Mucosa of descending colon (tissue), 3 donors: Measurements from ENCODE around the gene HIVEP2. TPM values are rescaled to one million over a fixed set of nuclear protein-coding genes. Genes with fewer than 3 reads are reported as not detected.
A peak's percentile ranks its signal among the peaks of the same experiment; 100 is the strongest.

Source experiments
- ATAC-seq: fragments of 200-7000 bp; cut with Tn5 transposase; one replicate; pipeline ENCODE4 v1.9.1; 2020; ENCODE audit warnings: mild to moderate bottlenecking, moderate library complexity
- DNase-seq, 3 donors: peaks; one replicate each; pipeline ENCODE4 v3.0.0-alpha.2; 2020
- H3K36me3 ChIP-seq: fragments of 200-600 bp; one replicate; pipeline ENCODE4 v1.8.0; 2021; ENCODE audit warnings: low read depth, mild to moderate bottlenecking
- H3K4me1 ChIP-seq: fragments of 200-600 bp; one replicate; pipeline ENCODE4 v1.8.0; 2021; ENCODE audit warnings: low read depth, mild to moderate bottlenecking
- H3K4me3 ChIP-seq: fragments of 200-600 bp; one replicate; pipeline ENCODE4 v1.8.0; 2021; ENCODE audit warnings: mild to moderate bottlenecking
- H3K9me3 ChIP-seq: fragments of 200-600 bp; one replicate; pipeline ENCODE4 v1.8.0; 2021; ENCODE audit warnings: mild to moderate bottlenecking
- CTCF ChIP-seq: fragments of 200-600 bp; IDR thresholded peaks from one replicate; pipeline ENCODE4 v1.8.0; 2022; ENCODE audit warnings: antibody characterized with exemption, mild to moderate bottlenecking
- intact Hi-C, 2 donors: fragments of 100-400 bp; cut with DNase I in 1 of 2; cut with micrococcal nuclease in 1 of 2; formaldehyde crosslinking; loops; one replicate each; pipeline versions ENCODE4 v1.11.0 to v1.11.1; 2022; cut with DNase I, micrococcal nuclease
- total RNA-seq, 3 donors: library from RNA; stranded (reverse); fragmentation: NEBNext Ultra II Directional in 2 of 3; extraction: Animal tissue kit (Norgen Biotek cat#: 25700) in 2 of 3; gene quantifications; one replicate each; pipeline versions ENCODE4 v1.2.1 to v1.2.4, GENCODE V29; 2021 to 2023
- donor health status: DM: no; HTN: no; CAD: no; lungs with moderate emphysema.
- donor health status: DM: no; HTN: no; CAD: no.
- donor health status: DM: no; HTN: yes; CAD: no.

HIVEP2 gene
- total RNA-seq, 3 donors from 2014 or later, result 7.8 to 17.7 (median 11.3) TPM

- no peak overlapping the region for H3K4me3 ChIP-seq
- DNase-seq, result no peak
- peaks cover 8% of the 10 kb centered on the region for H3K4me1 ChIP-seq
- intact Hi-C loops, result no loop called here
- no peak for ATAC-seq
- H3K9me3 ChIP-seq, result no peaks in the 10 kb centered on the region
- H3K36me3 ChIP-seq, result peaks cover 5% of the 10 kb centered on the region
- TF ChIP-seq CTCF, result no peak
Observed at GRCh38 chr6:142758629-142759025, 186.3 kb downstream of the HIVEP2 start.

- intact Hi-C loops, result no loop called here
- H3K4me3 ChIP-seq, result no peak overlapping the region
- DNase-seq (no peak), ATAC-seq (no peak)
- no peak for TF ChIP-seq CTCF
- peaks cover 5% of the 10 kb centered on the region for H3K36me3 ChIP-seq
- peaks cover 8% of the 10 kb centered on the region for H3K4me1 ChIP-seq
- H3K9me3 ChIP-seq, result no peaks in the 10 kb centered on the region
Observed at GRCh38 chr6:142757852-142758628, 186.9 kb downstream of the HIVEP2 start.

- Histone ChIP-seq H3K36me3 (peaks cover 5% of the 10 kb centered on the region), H3K4me1 (peaks cover 8% of the 10 kb centered on the region), H3K9me3 (no peaks in the 10 kb centered on the region), H3K4me3 (no peak overlapping the region)
- DNase-seq, result no peak
- ATAC-seq, result peak; percentile 91
- intact Hi-C loops, result no loop called here
- no peak for TF ChIP-seq CTCF
Observed at GRCh38 chr6:142756215-142756630, 188.8 kb downstream of the HIVEP2 start.

GRCh38 chr6:142753196-142753595 is 191.8 kb downstream of the HIVEP2 start:
- H3K4me3 ChIP-seq, result no peak overlapping the region
- intact Hi-C loops, result no loop called here
- TF ChIP-seq CTCF, result no peak
- no peak for DNase-seq
- ATAC-seq, result no peak
- peaks cover 8% of the 10 kb centered on the region for H3K4me1 ChIP-seq
- no peaks in the 10 kb centered on the region for H3K36me3 ChIP-seq
- no peaks in the 10 kb centered on the region for H3K9me3 ChIP-seq

GRCh38 chr6:142752348-142752747 is 192.6 kb downstream of the HIVEP2 start:
- no peak for ATAC-seq
- TF ChIP-seq CTCF, result no peak
- Histone ChIP-seq H3K4me1 (peaks cover 8% of the 10 kb centered on the region), H3K36me3 (no peaks in the 10 kb centered on the region), H3K9me3 (no peaks in the 10 kb centered on the region), H3K4me3 (no peak overlapping the region)
- intact Hi-C loops, result no loop called here
- no peak for DNase-seq
